T-helper 9 cell (primary cell): ENCODE results near the gene CDH13.
A peak's percentile ranks its signal among the peaks of the same experiment; 100 is the strongest.

Experiments
- DNase-seq: peaks from one replicate; pipeline ENCODE4 v3.0.0-alpha.2; 2020

The CDH13 gene

GRCh38 chr16:83201748-83202147 lies 575.0 kb downstream of the CDH13 start:
- DNase-seq, result no peak

GRCh38 chr16:83205896-83206295 lies 579.1 kb downstream of the CDH13 start:
- DNase-seq, result no peak

GRCh38 chr16:83206426-83206825 lies 579.7 kb downstream of the CDH13 start:
- DNase-seq, result no peak

DNA sequence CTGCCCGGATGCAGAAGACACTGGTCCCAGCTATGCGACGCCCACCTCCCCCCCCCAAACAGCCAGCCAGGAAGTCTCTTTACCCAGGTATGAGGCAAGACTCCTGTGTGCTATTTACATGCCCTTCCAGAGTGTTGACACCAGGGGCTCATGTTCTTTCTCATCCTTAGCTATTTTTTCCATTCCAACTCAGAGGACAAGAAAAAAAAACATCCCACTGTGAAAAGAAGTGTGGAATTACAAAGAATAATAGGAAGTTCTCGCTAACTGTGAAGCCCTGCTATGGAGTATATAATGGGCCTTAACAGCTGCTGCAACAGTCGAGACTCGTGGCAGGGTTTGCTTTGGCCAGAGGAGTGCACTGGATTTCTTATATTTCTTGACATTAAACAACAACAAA lies 584.9 kb downstream of the CDH13 start:
- DNase-seq, result no peak

DNA sequence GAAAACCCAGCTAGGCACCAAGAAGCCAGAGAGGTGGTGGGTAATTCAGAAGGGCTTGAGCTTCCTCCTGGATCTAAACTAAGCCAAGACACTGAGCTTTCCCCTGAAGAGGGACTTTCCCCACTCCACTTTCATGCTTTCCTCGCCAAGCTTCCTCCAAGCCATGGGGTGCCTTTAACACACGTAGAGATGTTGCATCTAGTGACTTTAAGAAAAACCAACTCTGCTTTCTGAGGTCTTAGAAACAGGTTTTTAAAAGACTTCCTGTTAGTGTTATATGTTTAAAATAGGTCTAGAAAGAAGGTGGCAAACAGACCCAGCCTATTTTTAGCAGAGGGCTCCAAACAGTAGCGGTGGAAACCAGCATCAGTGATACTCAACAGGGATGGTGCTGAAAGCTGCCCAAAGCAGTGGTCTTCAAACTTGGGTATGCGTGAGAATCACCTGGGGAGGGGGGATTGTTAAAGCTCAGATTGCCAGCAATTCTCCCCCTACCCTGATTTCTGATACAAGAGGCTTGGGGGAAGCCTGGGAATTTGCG lies 585.6 kb downstream of the CDH13 start:
- DNase-seq, result no peak

DNA sequence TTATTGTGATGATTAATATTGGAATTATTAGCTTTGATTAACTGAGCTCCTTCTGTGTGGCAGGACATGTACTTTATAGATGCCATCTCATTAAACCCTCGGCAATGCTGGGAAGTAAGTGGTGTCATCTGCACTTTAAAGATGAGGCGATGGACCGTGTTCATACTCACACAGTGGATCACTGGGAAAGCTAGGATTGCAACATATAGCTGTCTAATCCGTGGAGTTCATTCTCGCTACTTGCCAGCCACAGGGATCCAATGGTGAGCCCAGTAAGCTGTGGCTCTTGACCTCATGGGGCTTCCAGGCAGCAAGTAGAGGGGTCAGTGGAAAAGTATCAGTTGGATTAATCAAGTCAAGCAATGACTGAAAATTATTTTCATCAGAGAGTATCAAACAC lies 587.9 kb downstream of the CDH13 start:
- DNase-seq, result no peak

- DNase-seq, result peak; percentile 46
These were observed 588.7 kb downstream of the CDH13 start for GRCh38 chr16:83215406-83216001.

DNA sequence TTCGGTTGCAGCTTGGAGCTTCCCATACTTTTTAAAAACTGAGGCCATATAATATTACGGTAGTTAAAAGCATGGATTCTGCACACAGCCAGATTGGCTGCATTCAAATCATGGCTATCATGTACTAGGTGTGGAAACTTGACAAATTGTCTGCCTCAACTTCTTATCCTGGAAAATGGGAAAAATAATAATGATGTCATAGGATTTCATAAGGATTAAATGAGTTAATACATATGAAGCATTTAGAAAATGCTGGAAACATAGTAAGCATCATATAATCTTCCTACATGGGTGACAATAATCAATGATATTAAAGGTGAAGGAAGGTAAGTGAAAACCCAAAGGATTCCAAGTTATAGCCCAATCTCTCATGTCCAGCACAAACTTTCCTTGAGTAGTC lies 592.5 kb downstream of the CDH13 start:
- no peak for DNase-seq

DNA sequence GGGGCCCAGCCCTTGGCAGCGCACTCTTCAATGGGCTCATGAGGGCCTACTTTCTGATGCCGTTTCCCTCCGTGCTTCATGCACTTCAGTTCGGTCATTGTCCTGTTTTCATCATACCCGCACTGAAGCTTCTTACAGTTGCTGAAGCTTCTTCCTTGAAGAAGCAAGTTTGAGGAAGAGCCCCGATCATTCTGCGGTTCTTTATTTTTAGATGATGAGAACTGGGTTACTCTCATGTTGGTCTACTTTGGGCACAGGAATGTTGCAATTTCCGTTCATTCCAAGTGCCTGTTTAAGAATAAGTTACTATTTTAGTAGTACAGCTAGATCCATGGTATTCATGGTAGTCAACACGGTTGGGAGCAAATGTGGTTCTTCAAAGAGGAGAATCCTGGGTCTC lies 593.3 kb downstream of the CDH13 start:
- no peak for DNase-seq

DNA sequence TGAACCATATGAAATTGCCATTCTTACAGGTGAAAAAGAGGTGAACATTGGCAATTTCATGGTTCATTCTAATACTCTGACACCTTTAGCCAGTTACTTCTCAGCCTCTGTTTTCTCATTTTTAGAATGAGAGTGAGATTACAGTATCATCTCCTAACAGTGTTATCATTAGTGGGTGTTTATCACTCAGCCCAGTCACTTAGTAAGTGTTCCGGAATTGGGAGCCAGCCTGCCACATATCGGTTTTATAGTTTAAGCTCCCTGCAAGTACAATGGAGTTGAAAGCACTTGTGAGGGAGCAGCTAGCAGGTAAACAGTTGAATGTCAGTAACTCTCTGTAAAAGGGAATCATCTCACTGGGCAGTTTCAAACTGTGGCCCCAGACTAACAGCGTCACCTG lies 597.9 kb downstream of the CDH13 start:
- DNase-seq, result no peak

DNA sequence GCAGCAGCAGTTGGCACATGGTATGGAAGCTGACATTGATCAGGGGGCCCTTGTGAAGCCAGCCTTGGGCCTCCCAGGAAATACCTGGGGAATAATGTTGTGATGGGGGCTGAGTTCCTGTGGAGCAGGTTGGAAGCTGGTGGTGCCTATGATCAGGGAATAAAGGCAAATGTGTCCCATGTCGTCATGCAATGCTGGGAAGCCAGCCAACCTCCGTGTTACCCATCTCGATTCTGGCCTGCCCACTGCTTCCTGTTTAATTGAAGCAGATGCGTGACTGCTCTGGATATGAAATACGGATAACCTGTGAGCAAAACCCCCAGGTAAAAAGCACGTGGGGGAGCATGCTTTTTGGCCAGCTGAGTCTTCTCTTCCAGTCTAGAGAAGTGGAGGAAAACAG lies 600.6 kb downstream of the CDH13 start:
- no peak for DNase-seq

- DNase-seq, result no peak
These were observed 605.0 kb downstream of the CDH13 start for GRCh38 chr16:83231729-83232128.

DNA sequence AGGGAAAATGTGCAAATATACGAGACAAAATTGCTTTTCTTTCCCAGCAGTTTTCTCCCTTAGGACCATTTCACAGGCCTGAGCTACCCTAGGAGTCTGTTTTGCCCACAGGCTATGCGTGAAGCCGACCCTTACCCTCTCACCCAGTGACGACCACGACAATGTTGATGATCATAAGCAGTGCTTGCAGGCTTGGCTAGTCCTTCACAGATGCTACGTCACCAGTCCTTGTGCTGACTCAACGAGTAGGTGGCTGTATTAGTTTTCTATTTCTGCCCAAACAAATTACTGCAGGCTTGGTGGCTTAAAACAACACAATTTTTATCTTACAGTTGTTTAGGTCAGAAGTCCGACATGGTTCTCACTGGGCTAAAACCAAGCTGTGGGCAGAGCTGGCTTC lies 606.4 kb downstream of the CDH13 start:
- no peak for DNase-seq

- no peak for DNase-seq
These were observed 612.4 kb downstream of the CDH13 start for GRCh38 chr16:83238949-83239691.

GRCh38 chr16:83244057-83244456 lies 617.3 kb downstream of the CDH13 start:
- DNase-seq, result no peak

DNA sequence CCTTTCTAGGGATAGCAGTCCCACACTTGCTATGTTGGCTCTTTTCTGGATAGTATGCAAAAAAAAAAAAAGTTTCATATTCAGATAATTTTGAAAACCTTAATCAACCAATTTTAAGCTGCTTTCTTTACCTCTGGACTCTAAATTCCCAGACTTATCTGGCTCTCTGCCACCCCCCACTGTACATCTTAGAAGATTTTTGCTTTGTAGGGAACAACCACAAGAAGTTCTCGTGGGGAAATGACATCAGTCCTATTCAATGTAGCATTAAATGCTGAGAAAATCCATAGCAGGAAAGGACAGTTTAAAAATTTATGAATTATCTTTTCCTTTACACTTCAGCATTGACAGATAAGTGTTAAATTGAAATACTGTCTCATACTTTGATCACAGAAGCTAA lies 618.3 kb downstream of the CDH13 start:
- no peak for DNase-seq

GRCh38 chr16:83247767-83248372 lies 621.1 kb downstream of the CDH13 start:
- no peak for DNase-seq

DNA sequence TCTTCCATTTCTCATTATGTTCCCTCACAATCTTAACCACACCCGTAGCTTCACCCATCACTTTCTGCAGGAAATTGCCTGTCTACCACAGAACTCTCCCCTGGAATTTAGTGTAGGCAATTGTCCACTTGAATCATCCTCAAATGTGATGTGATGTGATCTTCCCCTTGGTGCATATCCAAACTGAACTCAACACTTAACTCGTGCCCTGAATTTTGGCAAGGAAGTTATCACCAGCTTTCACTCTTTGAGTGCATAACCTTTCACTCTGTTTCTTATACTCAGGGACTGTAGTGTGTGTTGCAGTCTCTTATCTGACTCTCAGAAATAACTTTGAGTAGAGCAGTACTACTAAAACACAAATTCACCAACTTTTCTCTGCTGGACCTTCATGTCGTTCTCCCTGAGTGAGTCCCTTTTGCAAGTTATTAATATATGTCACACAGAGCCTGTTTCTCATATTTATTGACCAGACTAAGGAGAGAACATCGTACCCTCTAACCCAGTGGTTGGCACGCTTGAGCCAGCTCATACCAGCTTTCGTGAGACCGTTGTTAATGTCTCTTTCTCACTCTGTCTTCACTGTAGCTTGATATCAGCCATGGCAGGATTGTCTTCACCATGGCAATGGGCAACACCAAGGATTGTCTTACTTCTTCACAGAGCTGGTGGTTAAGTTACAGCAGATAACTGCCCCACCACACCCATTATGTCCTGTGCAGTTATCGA lies 622.1 kb downstream of the CDH13 start:
- no peak for DNase-seq

GRCh38 chr16:83253521-83253920 lies 626.8 kb downstream of the CDH13 start:
- no peak for DNase-seq

- no peak for DNase-seq
These were observed 631.7 kb downstream of the CDH13 start for GRCh38 chr16:83258366-83258928.

GRCh38 chr16:83266848-83267553 lies 640.2 kb downstream of the CDH13 start:
- no peak for DNase-seq

DNA sequence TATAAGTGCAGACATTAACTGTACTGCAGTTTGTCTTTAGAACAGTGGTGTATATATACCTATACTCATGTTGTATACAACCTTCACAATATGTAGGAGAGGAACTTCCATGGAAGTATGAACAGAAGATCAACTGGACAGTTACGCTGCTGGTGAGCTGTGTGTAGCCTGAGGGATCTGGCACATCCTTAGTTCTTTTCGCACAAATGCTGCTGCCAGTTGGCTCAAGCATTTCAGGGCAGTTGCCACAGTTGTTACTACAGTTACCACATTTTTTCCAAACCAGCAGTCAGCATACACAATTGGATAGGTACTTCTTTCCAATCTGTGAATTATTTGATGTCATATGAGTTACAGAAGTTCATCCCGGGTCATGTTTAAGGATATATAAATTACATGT lies 641.4 kb downstream of the CDH13 start:
- no peak for DNase-seq
